Upper lobe of right lung (tissue), 1 donor: ENCODE measurements around the gene LMAN2. TPM values are rescaled to one million over a fixed set of nuclear protein-coding genes. Genes with fewer than 3 reads are reported as not detected.

Experiments
- ATAC-seq: fragments of 200-7000 bp; cut with Tn5 transposase; one replicate; pipeline ENCODE4 v1.9.1; 2020; ENCODE audit warnings: mild to moderate bottlenecking, moderate library complexity
- DNase-seq: peaks from one replicate; pipeline ENCODE4 v3.0.0-alpha.2; 2020
- H3K27ac ChIP-seq: fragments of 200-600 bp; one replicate; pipeline ENCODE4 v1.8.0; 2022
- H3K27me3 ChIP-seq: fragments of 200-600 bp; one replicate; pipeline ENCODE4 v1.8.0; 2022; ENCODE audit warnings: mild to moderate bottlenecking
- H3K36me3 ChIP-seq: fragments of 200-600 bp; one replicate; pipeline ENCODE4 v1.8.0; 2022
- H3K4me1 ChIP-seq: fragments of 200-600 bp; one replicate; pipeline ENCODE4 v1.8.0; 2022
- H3K4me3 ChIP-seq: fragments of 200-600 bp; one replicate; pipeline ENCODE4 v1.8.0; 2022; ENCODE audit warnings: mild to moderate bottlenecking
- H3K9me3 ChIP-seq: fragments of 200-600 bp; one replicate; pipeline ENCODE4 v1.8.0; 2022
- intact Hi-C: fragments of 100-400 bp; cut with DNase I; formaldehyde crosslinking; loops from one replicate; pipeline ENCODE4 v1.11.0; 2022
- total RNA-seq: library from RNA; stranded (reverse); fragmentation: NEBNext Ultra II Directional; extraction: Animal tissue kit (Norgen Biotek cat#: 25700); gene quantifications from one replicate; pipeline ENCODE4 v1.2.1, GENCODE V29; 2021
- TF ChIP-seq, protein P1 (sequence below): fragments of 200-600 bp; IDR thresholded peaks from one replicate; pipeline ENCODE4 v1.8.0; 2022; ENCODE audit warnings: antibody characterized with exemption
- donor health status: DM: no; HTN: yes; CAD: no; lungs with severe emphysema.

Gene LMAN2
- total RNA-seq, 1 donor from 2014 or later, result 117 TPM

- TF ChIP-seq, protein P1, sequence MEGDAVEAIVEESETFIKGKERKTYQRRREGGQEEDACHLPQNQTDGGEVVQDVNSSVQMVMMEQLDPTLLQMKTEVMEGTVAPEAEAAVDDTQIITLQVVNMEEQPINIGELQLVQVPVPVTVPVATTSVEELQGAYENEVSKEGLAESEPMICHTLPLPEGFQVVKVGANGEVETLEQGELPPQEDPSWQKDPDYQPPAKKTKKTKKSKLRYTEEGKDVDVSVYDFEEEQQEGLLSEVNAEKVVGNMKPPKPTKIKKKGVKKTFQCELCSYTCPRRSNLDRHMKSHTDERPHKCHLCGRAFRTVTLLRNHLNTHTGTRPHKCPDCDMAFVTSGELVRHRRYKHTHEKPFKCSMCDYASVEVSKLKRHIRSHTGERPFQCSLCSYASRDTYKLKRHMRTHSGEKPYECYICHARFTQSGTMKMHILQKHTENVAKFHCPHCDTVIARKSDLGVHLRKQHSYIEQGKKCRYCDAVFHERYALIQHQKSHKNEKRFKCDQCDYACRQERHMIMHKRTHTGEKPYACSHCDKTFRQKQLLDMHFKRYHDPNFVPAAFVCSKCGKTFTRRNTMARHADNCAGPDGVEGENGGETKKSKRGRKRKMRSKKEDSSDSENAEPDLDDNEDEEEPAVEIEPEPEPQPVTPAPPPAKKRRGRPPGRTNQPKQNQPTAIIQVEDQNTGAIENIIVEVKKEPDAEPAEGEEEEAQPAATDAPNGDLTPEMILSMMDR, result peak; percentile 60
- H3K36me3 ChIP-seq, result no peaks in the 10 kb centered on the region
- ATAC-seq (no peak), DNase-seq (no peak)
- H3K4me1 ChIP-seq, result peaks cover 23% of the 10 kb centered on the region
- no peak overlapping the region for H3K4me3 ChIP-seq
- no peaks in the 10 kb centered on the region for H3K9me3 ChIP-seq
- no peak overlapping the region for H3K27ac ChIP-seq
- H3K27me3 ChIP-seq, result no peaks in the 10 kb centered on the region
- intact Hi-C loops, result no loop called here
Measured at GRCh38 chr5:177368869-177369644, 17.6 kb upstream of the LMAN2 start.

GRCh38 chr5:177367981-177368868 lies 16.8 kb upstream of the LMAN2 start:
- Histone ChIP-seq H3K27ac (no peak overlapping the region), H3K4me3 (no peak overlapping the region), H3K27me3 (no peaks in the 10 kb centered on the region), H3K9me3 (no peaks in the 10 kb centered on the region), H3K36me3 (no peaks in the 10 kb centered on the region), H3K4me1 (peaks cover 28% of the 10 kb centered on the region)
- intact Hi-C loops, result no loop called here
- DNase-seq (no peak), ATAC-seq (no peak)
- TF ChIP-seq, protein P1, result no peak

DNA sequence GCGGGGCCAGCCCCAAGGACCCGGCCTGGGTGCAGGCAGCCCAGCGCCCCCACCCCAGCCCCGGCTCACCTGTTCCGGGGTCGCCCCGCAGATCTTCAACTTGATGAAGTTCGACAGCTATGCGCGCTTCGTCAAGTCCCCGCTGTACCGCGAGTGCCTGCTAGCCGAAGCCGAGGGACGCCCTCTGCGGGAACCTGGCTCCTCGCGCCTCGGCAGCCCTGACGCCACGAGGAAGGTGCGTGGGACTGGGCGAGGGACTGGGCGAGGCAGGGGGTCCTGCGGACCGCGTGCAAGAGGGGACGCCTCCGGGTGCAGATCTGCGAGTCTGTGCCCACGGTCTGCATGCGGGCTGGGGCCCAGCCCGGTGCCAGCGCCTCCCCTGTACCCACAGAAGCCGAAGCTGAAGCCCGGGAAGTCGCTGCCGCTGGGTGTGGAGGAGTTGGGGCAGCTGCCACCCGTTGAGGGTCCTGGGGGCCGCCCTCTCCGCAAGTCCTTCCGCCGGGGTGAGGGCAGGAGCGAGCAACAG lies 15.9 kb upstream of the LMAN2 start:
- ATAC-seq, result no peak
- Histone ChIP-seq H3K36me3 (no peaks in the 10 kb centered on the region), H3K4me1 (peaks cover 33% of the 10 kb centered on the region), H3K9me3 (no peaks in the 10 kb centered on the region), H3K4me3 (peak overlapping the region; percentile 56), H3K27ac (peak overlapping the region; percentile 88), H3K27me3 (no peaks in the 10 kb centered on the region)
- DNase-seq, result no peak
- intact Hi-C loops, result no loop called here
- TF ChIP-seq, protein P1, result no peak

DNA sequence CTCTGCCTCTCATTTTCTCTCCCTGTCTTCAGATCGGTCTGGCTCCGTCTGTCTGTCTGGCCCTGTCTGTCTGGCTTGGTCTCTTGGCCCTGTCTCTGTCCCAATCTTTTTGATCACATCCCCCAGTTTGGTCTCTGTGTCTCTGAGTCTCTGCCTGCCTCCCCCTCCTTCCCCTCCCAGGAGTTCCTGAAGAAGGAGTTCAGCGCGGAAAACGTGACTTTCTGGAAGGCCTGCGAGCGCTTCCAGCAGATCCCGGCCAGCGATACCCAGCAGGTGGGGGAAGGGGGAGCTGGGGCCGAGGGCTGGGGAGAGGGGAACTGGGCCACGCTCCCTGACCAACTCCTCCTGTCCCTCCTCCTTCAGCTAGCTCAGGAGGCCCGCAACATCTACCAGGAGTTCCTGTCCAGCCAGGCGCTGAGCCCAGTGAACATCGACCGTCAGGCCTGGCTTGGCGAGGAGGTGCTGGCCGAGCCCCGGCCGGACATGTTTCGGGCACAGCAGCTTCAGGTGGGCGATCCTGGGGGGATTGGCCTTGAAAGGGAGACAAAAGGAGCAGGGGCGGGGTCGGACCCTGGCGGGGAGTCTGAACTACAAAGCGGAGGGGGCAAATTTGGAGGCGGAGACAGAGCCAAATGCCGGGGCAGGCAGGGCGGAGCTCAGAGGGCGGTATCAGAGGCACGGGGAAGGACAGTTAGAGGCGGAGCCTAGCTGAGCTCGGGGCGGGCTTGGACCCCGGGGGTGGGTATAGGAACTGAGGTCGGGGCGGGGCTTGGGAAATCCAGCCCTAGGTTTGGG lies 15.3 kb upstream of the LMAN2 start:
- intact Hi-C loops, result no loop called here
- H3K36me3 ChIP-seq, result no peaks in the 10 kb centered on the region
- ATAC-seq (peak; percentile 79), DNase-seq (peak; percentile 93)
- TF ChIP-seq, protein P1, result no peak
- peak overlapping the region; percentile 88 for H3K27ac ChIP-seq
- peaks cover 34% of the 10 kb centered on the region for H3K4me1 ChIP-seq
- no peaks in the 10 kb centered on the region for H3K27me3 ChIP-seq
- peak overlapping the region; percentile 56 for H3K4me3 ChIP-seq
- H3K9me3 ChIP-seq, result no peaks in the 10 kb centered on the region

DNA sequence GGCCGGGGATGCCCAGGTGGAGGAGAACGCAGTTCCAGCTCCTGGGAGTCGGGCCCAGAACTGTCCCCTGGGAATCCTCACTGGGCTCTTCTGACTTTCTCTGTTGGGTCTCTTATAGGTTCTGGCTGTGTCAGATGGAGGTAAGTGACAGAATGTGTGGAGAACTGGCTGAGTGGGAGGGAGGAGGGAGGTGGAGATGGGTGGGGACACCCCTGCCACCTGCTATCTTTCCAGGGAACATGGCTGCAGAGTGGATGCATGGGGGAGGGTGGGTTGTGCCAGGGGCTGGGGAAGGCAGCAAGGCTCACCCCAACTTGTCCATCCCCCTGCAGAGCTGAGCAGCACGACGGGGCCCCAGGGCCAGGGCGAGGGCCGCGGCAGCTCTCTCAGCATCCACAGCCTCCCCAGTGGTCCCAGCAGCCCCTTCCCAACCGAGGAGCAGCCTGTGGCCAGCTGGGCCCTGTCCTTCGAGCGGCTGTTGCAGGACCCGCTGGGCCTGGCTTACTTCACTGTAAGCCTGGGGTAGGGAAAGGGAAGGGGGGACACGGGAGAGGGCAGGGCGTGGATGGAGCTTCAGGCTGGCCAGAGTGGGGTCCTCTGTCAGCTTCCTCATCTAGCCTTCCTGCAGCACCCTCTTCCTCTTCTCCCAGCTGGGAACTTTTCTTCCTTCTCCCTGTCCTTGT lies 14.5 kb upstream of the LMAN2 start:
- Histone ChIP-seq H3K9me3 (no peaks in the 10 kb centered on the region), H3K36me3 (no peaks in the 10 kb centered on the region), H3K4me1 (peaks cover 35% of the 10 kb centered on the region), H3K27ac (peak overlapping the region; percentile 88), H3K27me3 (no peaks in the 10 kb centered on the region), H3K4me3 (no peak overlapping the region)
- TF ChIP-seq, protein P1, result no peak
- ATAC-seq (no peak), DNase-seq (no peak)
- intact Hi-C loops, result no loop called here
